ENCODE measurements around the gene SRP68. TPM values are rescaled to one million over a fixed set of nuclear protein-coding genes. Genes with fewer than 3 reads are reported as not detected.

Gene SRP68
- total and polyA plus RNA-seq, 2 of the 8 experiments (the other 6 are each of a cell fraction or from before 2014, with no cell fraction given), result 57.7 to 83.5 TPM

DNA sequence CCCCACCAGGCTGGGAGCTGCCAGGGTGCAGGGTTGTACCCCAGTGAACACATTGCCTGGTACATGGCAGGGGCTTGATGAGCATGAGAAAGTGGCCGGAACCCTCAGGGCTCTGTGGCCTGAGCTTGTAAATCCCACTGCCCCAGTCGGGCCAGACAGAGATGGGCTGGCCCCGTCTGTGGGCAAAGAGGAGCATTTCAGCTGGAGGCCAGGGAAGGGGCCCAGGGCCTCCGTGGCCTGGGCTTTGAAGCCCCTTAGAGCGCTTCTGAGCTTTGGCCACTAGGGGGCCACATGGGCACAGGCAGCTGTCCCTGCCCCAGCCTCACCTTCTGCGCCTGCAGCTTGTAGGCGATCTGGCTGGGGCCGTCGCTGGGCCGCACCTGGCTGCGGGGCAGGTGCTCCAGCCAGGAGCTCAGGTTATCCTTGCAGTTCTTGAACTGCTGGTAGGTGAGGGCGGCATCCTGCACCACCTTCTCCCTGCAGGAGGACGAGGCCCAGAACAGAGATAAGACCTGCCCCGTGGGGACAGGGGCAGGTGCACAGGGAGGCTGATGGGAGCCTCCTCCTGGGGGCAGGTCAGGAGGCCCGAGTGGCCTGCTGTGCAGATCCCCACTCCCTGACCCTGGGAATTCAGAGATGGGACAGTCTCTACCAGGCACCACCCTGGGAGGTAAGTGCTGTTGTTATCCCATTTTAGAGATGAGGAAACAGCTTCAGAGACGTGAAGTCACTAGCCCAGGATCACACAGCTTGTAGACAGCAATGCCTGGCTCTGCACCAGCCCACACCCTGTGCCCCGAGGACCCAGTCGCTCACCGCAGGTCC, 58.0 kb downstream of the SRP68 start (continued):
- TF ChIP-seq, protein P1, sequence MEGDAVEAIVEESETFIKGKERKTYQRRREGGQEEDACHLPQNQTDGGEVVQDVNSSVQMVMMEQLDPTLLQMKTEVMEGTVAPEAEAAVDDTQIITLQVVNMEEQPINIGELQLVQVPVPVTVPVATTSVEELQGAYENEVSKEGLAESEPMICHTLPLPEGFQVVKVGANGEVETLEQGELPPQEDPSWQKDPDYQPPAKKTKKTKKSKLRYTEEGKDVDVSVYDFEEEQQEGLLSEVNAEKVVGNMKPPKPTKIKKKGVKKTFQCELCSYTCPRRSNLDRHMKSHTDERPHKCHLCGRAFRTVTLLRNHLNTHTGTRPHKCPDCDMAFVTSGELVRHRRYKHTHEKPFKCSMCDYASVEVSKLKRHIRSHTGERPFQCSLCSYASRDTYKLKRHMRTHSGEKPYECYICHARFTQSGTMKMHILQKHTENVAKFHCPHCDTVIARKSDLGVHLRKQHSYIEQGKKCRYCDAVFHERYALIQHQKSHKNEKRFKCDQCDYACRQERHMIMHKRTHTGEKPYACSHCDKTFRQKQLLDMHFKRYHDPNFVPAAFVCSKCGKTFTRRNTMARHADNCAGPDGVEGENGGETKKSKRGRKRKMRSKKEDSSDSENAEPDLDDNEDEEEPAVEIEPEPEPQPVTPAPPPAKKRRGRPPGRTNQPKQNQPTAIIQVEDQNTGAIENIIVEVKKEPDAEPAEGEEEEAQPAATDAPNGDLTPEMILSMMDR (IDR thresholded peaks at IDR 0.05; ENCODE audit: control extremely low read depth in 1 of 3, insufficient read depth in 1 of 3, low read depth in 1 of 3, low read length in 3 of 3), result peak; percentile 88 to 99 (median 96)
- TF ChIP-seq, protein P2, sequence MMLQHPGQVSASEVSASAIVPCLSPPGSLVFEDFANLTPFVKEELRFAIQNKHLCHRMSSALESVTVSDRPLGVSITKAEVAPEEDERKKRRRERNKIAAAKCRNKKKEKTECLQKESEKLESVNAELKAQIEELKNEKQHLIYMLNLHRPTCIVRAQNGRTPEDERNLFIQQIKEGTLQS (IDR thresholded peaks at IDR 0.05; ENCODE audit: insufficient read depth, low read depth, low read length), result no peak
- TF ChIP-seq, protein P3, sequence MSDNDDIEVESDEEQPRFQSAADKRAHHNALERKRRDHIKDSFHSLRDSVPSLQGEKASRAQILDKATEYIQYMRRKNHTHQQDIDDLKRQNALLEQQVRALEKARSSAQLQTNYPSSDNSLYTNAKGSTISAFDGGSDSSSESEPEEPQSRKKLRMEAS (IDR thresholded peaks at IDR 0.05), result peak; percentile 65
- peak; percentile 31 for TF ChIP-seq ASH2L (IDR thresholded peaks at IDR 0.05; ENCODE audit: low read length)
- TF ChIP-seq, protein P4, sequence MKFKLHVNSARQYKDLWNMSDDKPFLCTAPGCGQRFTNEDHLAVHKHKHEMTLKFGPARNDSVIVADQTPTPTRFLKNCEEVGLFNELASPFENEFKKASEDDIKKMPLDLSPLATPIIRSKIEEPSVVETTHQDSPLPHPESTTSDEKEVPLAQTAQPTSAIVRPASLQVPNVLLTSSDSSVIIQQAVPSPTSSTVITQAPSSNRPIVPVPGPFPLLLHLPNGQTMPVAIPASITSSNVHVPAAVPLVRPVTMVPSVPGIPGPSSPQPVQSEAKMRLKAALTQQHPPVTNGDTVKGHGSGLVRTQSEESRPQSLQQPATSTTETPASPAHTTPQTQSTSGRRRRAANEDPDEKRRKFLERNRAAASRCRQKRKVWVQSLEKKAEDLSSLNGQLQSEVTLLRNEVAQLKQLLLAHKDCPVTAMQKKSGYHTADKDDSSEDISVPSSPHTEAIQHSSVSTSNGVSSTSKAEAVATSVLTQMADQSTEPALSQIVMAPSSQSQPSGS (IDR thresholded peaks at IDR 0.05; ENCODE audit: low read length), result no peak
- TF ChIP-seq, protein P5, sequence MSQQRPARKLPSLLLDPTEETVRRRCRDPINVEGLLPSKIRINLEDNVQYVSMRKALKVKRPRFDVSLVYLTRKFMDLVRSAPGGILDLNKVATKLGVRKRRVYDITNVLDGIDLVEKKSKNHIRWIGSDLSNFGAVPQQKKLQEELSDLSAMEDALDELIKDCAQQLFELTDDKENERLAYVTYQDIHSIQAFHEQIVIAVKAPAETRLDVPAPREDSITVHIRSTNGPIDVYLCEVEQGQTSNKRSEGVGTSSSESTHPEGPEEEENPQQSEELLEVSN (IDR thresholded peaks at IDR 0.05), result peak; percentile 58; the same call in 1 of the 2 replicates
- peak; percentile 83; the same call in 1 of the 2 replicates for TF ChIP-seq TCF12 (IDR thresholded peaks at IDR 0.05; ENCODE audit: low read depth, low read length)
- TF ChIP-seq CREB1 (IDR thresholded peaks at IDR 0.05), result no peak
- no peak for TF ChIP-seq JUND (IDR thresholded peaks at IDR 0.05; ENCODE audit: low read length)
- TF ChIP-seq GABPA (IDR thresholded peaks at IDR 0.05; ENCODE audit: borderline replicate concordance, insufficient read depth, low read length), result peak; percentile 82; the same call in 1 of the 2 replicates
- TF ChIP-seq TAF7 (optimal IDR thresholded peaks at IDR 0.05; ENCODE audit: borderline replicate concordance, low read depth, low read length), result no peak
- TF ChIP-seq MAFK (IDR thresholded peaks at IDR 0.05; ENCODE audit: low read depth, low read length), result no peak

All from H1 (cell line).